Stomach (tissue), 4 donors: ENCODE results near the gene ZNF543.

Source experiments
- CTCF ChIP-seq, 7 experiments: fragments of 450-650 bp in 4 of 7; fragments of 200-600 bp in 3 of 7; sonication (generic) in 3 of 7; IDR thresholded peaks; one replicate each; pipeline ENCODE4 v1.5.1; 2016 to 2019; ENCODE audit warnings: antibody characterized with exemption in 7 of 7, control low read depth in 2 of 7, mild to moderate bottlenecking in 1 of 7
- POLR2A ChIP-seq, 4 donors: fragments of 450-650 bp; IDR thresholded peaks; one replicate each; pipeline ENCODE4 v1.6.1; 2016; ENCODE audit warnings: antibody characterized with exemption in 4 of 4, control low read depth in 2 of 4, mild to moderate bottlenecking in 1 of 4, moderate library complexity in 1 of 4
- POLR2AphosphoS5 ChIP-seq, 3 donors: sonication (generic); formaldehyde crosslinking; IDR thresholded peaks; one replicate each; pipeline ENCODE4 v1.6.1; 2016; ENCODE audit warnings: antibody characterized with exemption in 3 of 3

GRCh38 chr19:57359300-57359699 is 39.0 kb downstream of the ZNF543 start:
- no peak for TF ChIP-seq CTCF (IDR thresholded peaks at IDR 0.05)
- TF ChIP-seq POLR2A (IDR thresholded peaks at IDR 0.05), result no peak
- TF ChIP-seq POLR2AphosphoS5 (IDR thresholded peaks at IDR 0.05), result no peak
